Body of pancreas (tissue), 4 donors: Measurements from ENCODE around the gene HTRA3.

Source experiments
- CTCF ChIP-seq, 7 experiments: fragments of 450-650 bp in 4 of 7; fragments of 200-600 bp in 3 of 7; sonication (generic) in 3 of 7; IDR thresholded peaks; one replicate each; pipeline ENCODE4 v1.5.1; 2016 to 2019; ENCODE audit warnings: antibody characterized with exemption in 7 of 7
- POLR2A ChIP-seq, 3 donors: fragments of 450-650 bp; IDR thresholded peaks; one replicate each; pipeline ENCODE4 v1.6.1; 2016; ENCODE audit warnings: antibody characterized with exemption in 3 of 3, mild to moderate bottlenecking in 2 of 3

- TF ChIP-seq POLR2A (IDR thresholded peaks at IDR 0.05) (no peak), CTCF (IDR thresholded peaks at IDR 0.05) (no peak)
These were observed 3.0 kb upstream of the HTRA3 start for GRCh38 chr4:8266508-8266907.
